SK-N-MC (cell line): ENCODE results near the gene P2RY8.

ENCODE experiments used
- EZH2 ChIP-seq: fragments of 200-600 bp; sonication (generic); IDR thresholded peaks from one replicate; pipeline ENCODE4 v1.6.1; 2017; ENCODE audit warnings: antibody characterized with exemption
- POLR2AphosphoS5 ChIP-seq: IDR thresholded peaks from 2 replicates; pipeline ENCODE4 v1.6.1; 2012; ENCODE audit warnings: mild to moderate bottlenecking, low read depth, low read length, borderline replicate concordance

DNA sequence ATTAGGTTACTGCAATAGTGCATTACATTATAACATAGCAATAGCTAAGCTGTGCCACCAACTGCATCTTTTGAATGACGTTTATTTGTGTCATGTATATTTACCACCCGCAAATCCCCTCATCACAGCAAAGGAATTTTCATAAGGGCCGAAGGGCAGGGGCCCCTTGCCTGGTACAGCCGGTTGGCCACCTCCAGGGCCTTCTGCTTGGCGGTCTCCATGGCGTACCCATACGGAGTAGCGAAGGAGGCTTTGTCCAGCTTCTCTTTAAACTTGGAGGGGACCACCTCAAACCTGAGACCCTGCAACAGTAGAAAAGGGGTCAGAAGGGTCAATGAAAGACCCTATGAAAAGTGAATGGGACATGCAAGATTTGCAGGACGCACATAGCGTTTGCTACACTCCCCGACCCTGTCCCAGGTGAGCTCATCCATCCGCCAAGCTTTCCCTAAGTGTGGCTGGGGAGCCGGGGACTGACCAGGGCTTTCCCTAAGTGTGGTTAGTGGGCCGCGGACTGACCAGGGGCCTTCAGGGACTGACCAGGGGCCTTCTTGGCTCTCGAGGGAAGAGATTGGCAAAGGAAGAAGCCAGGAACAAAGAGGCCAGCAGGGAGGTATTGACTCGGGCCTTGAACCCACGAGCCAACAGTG lies 94.8 kb downstream of the P2RY8 start:
- TF ChIP-seq POLR2AphosphoS5: no peak
- TF ChIP-seq EZH2: no peak
